Measurements from ENCODE around the gene ZNF554. TPM values are rescaled to one million over a fixed set of nuclear protein-coding genes. Genes with fewer than 3 reads are reported as not detected.
"Not testable (repeated sequence)": the region's sequence is repeated elsewhere in the genome, so short reads cannot be mapped to it uniquely, and the experiment has no call there.

ZNF554 gene
- total and polyA plus RNA-seq, 4 donors: 1.1 to 8.8 (median 4.0) TPM

DNA sequence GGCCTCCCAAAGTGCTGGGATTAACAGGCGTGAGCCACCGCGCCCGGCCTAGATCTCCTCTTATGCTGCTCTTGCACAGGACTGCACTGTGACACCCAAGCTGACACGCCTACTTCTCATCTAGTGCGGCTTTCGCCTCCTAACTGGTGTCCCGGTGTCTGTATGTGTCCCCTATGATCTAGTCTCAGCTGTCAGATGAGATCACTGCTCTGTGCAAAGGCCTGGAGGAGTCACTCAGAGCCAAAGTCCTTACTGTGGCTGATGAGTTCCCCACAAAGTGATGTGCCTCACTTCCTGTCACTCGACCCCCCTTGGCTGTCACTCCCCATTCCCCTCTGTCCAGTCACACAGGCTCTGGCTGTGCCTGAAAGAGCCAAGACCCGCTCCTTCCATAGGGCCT is 50.0 kb downstream of the ZNF554 start:
- ATAC-seq (ENCODE audit: insufficient read depth, low FRiP score) (no peak), DNase-seq (no peak)
- Histone ChIP-seq H3K27ac (ENCODE audit: low read depth in 1 of 2, low read length in 1 of 2) (no peak overlapping the region), H3K9me3 (ENCODE audit: control insufficient read depth in 4 of 4, insufficient read depth in 3 of 4, low read length in 3 of 4) (no peaks in the 10 kb centered on the region), H3K36me3 (ENCODE audit: control insufficient read depth in 4 of 4, insufficient read depth in 4 of 4, low read length in 4 of 4) (no peaks in the 10 kb centered on the region), H3K4me3 (no peak overlapping the region), H3K4me1 (ENCODE audit: control insufficient read depth in 5 of 5, insufficient read depth in 5 of 5, low read length in 5 of 5) (no peaks in the 10 kb centered on the region), H3K9ac (ENCODE audit: insufficient read depth in 1 of 2, low read length in 2 of 2) (no peak overlapping the region), H3K27me3 (ENCODE audit: control insufficient read depth in 3 of 3, insufficient read depth in 3 of 3, low read length in 2 of 3) (no peaks in the 10 kb centered on the region)
- TF ChIP-seq, protein P1, sequence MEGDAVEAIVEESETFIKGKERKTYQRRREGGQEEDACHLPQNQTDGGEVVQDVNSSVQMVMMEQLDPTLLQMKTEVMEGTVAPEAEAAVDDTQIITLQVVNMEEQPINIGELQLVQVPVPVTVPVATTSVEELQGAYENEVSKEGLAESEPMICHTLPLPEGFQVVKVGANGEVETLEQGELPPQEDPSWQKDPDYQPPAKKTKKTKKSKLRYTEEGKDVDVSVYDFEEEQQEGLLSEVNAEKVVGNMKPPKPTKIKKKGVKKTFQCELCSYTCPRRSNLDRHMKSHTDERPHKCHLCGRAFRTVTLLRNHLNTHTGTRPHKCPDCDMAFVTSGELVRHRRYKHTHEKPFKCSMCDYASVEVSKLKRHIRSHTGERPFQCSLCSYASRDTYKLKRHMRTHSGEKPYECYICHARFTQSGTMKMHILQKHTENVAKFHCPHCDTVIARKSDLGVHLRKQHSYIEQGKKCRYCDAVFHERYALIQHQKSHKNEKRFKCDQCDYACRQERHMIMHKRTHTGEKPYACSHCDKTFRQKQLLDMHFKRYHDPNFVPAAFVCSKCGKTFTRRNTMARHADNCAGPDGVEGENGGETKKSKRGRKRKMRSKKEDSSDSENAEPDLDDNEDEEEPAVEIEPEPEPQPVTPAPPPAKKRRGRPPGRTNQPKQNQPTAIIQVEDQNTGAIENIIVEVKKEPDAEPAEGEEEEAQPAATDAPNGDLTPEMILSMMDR (IDR thresholded peaks at IDR 0.05; ENCODE audit: control extremely low read depth, extremely low read depth): no peak
- WGBS, 2 donors: 80 to 85% methylated on average over 10 of the region's 10 CpGs

DNA sequence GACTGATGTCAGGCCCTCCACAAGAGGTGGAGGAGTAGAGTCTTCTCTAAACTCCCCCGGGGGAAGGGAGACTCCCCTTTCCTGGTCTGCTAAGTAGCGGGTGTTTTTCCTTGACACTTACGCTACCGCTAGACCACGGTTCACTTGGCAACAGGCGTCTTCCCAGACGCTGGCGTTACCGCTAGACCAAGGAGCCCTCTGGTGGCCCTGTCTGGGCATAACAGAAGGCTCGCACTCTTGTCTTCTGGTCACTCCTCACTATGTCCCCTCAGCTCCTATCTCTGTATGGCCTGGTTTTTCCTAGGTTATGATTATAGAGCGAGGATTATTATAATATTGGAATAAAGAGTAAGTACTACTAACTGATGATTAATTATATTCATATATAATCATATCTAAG is 52.5 kb downstream of the ZNF554 start:
- DNase-seq; H3K9ac ChIP-seq (ENCODE audit: insufficient read depth in 1 of 2, low read length in 2 of 2): not testable (repeated sequence)
- 6 to 36% methylated on average over 2 to 11 of the region's 11 CpGs for whole genome bisulfite sequencing, 2 donors

DNA sequence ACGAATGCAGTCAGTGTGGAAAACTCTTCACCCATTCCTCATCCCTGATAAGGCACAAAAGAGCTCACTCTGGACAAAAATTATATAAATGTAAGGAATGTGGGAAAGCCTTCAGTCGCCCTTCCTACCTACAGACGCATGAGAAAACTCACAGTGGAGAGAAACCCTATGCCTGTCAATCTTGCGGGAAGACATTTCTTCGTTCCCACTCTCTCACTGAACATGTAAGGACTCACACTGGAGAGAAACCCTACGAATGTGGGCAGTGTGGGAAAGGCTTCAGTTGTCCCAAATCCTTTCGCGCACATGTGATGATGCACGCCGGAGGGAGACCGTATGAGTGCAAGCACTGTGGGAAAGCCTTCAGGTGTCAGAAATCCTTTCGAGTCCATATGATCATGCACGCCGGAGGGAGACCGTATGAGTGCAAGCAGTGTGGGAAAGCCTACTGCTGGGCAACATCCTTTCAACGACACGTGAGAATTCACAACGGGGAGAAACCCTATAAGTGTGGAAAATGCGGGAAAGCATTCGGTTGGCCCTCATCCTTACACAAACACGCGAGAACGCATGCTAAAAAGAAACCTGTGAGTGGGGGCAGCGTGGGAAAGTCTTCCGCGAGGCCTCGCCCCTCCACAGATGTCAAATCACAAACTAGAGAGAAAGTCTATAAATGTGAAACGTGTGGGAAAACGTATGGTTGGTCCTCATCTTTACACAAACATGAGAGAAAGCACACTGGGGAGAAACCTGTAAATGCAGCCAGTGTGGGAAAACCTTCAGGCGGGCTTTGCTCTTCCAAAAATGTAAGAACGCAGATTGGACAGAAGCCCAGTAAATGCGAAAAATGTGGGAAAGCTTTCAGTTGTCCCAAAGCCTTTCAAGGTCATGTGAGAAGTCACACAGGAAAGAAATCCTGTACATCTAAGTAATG is 58.0 kb downstream of the ZNF554 start:
- Histone ChIP-seq H3K36me3 (ENCODE audit: control insufficient read depth in 4 of 4, insufficient read depth in 4 of 4, low read length in 4 of 4) (no peaks in the 10 kb centered on the region), H3K27ac (ENCODE audit: low read depth in 1 of 2, low read length in 1 of 2) (no peak overlapping the region), H3K9me3 (ENCODE audit: control insufficient read depth in 4 of 4, insufficient read depth in 3 of 4, low read length in 3 of 4) (peaks cover 0 to 14% (median 9%) of the 10 kb centered on the region in 4 donors), H3K9ac (ENCODE audit: insufficient read depth in 1 of 2, low read length in 2 of 2) (no peak overlapping the region), H3K4me3 (no peak overlapping the region), H3K4me1 (ENCODE audit: control insufficient read depth in 5 of 5, insufficient read depth in 5 of 5, low read length in 5 of 5) (no peaks in the 10 kb centered on the region), H3K27me3 (ENCODE audit: control insufficient read depth in 3 of 3, insufficient read depth in 3 of 3, low read length in 2 of 3) (no peaks in the 10 kb centered on the region)
- ATAC-seq (ENCODE audit: insufficient read depth, low FRiP score) (no peak), DNase-seq (no peak)
- WGBS, 2 donors: 90% methylated on average over 32 of the region's 32 CpGs
- TF ChIP-seq, protein P1 (IDR thresholded peaks at IDR 0.05; ENCODE audit: control extremely low read depth, extremely low read depth): no peak

More for the DNA sequence above, 52.5 kb downstream of the ZNF554 start:
- H3K4me1 ChIP-seq (ENCODE audit: control insufficient read depth in 5 of 5, insufficient read depth in 5 of 5, low read length in 5 of 5); H3K27ac ChIP-seq (ENCODE audit: low read depth in 1 of 2, low read length in 1 of 2); ATAC-seq (ENCODE audit: insufficient read depth, low FRiP score); H3K36me3 ChIP-seq (ENCODE audit: control insufficient read depth in 4 of 4, insufficient read depth in 4 of 4, low read length in 4 of 4); H3K9me3 ChIP-seq (ENCODE audit: control insufficient read depth in 4 of 4, insufficient read depth in 3 of 4, low read length in 3 of 4); H3K4me3 ChIP-seq; H3K27me3 ChIP-seq (ENCODE audit: control insufficient read depth in 3 of 3, insufficient read depth in 3 of 3, low read length in 2 of 3): not testable (repeated sequence)

DNA sequence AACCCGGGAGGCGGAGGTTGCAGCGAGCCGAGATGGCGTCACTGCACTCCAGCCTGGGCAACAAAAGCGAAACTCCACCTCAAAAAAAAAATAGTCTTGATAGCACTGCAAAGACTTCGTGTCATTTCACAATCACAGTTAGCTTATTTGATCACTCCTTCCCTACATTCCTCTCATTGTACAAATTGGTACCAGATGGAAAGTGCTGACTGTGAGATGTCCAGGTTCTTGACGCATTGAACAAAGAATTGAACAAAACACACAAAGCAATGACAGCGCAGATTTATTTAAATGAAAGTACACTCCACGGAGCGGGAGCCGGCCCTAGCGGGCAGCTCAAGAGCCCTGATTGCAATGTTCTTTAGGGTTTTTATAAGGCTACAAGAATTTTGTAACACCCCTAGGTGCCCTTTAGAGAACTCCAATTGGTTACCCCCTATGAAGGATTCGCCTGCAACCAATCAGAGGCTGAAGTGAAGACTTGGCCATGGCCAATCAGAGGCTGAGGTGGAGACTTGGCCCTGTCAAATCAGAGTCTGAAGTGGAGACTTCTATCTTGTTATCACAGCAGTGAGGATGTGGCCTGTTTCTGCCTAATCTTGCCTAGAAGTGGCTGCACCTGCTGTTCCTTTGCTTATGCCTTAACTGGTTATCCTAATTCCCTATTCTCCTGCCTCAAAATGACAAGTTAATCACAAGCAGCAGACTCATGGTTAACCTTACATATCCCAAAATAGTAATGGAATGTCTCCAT is 64.2 kb downstream of the ZNF554 start:
- TF ChIP-seq, protein P1 (IDR thresholded peaks at IDR 0.05; ENCODE audit: control extremely low read depth, extremely low read depth): no peak
- no peak overlapping the region for H3K4me3 ChIP-seq
- DNase-seq: no peak
- H3K36me3 ChIP-seq (ENCODE audit: control insufficient read depth in 4 of 4, insufficient read depth in 4 of 4, low read length in 4 of 4): no peaks in the 10 kb centered on the region
- H3K9me3 ChIP-seq (ENCODE audit: control insufficient read depth in 4 of 4, insufficient read depth in 3 of 4, low read length in 3 of 4): no peaks in the 10 kb centered on the region
- no peak overlapping the region for H3K27ac ChIP-seq (ENCODE audit: low read depth in 1 of 2, low read length in 1 of 2)
- no peaks in the 10 kb centered on the region for H3K27me3 ChIP-seq (ENCODE audit: control insufficient read depth in 3 of 3, insufficient read depth in 3 of 3, low read length in 2 of 3)
- H3K9ac ChIP-seq (ENCODE audit: insufficient read depth in 1 of 2, low read length in 2 of 2): no peak overlapping the region
- WGBS, 2 donors: 84 to 85% methylated on average over 14 of the region's 14 CpGs
- H3K4me1 ChIP-seq (ENCODE audit: control insufficient read depth in 5 of 5, insufficient read depth in 5 of 5, low read length in 5 of 5): peaks cover 0 to 1% (median 0%) of the 10 kb centered on the region in 5 donors
- ATAC-seq (ENCODE audit: insufficient read depth, low FRiP score): no peak

Measured in lung (tissue), 12 donors.